Measurements from ENCODE around the gene MDM4.

DNA sequence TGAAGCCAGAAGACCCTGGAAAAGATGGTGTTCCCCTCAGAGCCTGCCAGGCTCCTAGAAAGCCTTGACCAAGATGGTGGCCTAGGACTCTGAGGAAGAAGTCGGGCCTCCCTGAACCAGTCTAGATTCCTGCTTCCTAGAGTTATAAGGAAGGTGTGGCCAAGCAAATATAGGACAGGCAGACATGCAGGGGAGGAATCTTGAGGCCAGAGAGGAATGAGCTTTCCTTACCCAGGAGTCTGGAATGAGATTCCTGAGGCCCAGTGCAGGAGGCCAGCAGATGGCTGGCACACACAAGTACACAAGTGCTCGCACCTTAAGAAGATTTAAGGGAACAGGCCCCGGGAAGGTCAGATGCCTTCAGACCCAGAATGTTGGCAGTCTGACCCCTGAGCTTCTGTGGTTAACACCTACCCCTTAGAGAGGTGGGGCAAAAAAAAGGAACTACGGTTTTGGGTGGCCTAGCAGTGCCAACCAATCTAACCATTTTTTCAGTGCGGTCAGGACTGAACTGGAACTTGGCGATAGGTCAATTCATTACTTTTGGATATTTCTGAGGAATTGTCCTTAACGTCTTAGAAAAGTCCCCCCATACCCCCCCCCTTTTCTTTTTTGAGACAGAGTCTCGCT, 73.3 kb downstream of the MDM4 start:
- TF ChIP-seq, protein P1, sequence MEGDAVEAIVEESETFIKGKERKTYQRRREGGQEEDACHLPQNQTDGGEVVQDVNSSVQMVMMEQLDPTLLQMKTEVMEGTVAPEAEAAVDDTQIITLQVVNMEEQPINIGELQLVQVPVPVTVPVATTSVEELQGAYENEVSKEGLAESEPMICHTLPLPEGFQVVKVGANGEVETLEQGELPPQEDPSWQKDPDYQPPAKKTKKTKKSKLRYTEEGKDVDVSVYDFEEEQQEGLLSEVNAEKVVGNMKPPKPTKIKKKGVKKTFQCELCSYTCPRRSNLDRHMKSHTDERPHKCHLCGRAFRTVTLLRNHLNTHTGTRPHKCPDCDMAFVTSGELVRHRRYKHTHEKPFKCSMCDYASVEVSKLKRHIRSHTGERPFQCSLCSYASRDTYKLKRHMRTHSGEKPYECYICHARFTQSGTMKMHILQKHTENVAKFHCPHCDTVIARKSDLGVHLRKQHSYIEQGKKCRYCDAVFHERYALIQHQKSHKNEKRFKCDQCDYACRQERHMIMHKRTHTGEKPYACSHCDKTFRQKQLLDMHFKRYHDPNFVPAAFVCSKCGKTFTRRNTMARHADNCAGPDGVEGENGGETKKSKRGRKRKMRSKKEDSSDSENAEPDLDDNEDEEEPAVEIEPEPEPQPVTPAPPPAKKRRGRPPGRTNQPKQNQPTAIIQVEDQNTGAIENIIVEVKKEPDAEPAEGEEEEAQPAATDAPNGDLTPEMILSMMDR (IDR thresholded peaks at IDR 0.05): no peak
- TF ChIP-seq POLR2A (IDR thresholded peaks at IDR 0.05): no peak

Measured in prostate gland (tissue), 2 donors.